Skeletal muscle tissue (tissue), 4 donors: Measurements from ENCODE around the gene IHH. TPM values are rescaled to one million over a fixed set of nuclear protein-coding genes. Genes with fewer than 3 reads are reported as not detected.

ENCODE experiments used
- H3K27ac ChIP-seq: one replicate; pipeline ENCODE4 v1.7.0; 2013; ENCODE audit warnings: mild to moderate bottlenecking, low read depth, low read length, inconsistent platforms
- H3K27me3 ChIP-seq, 3 donors: one replicate each; pipeline ENCODE4 v1.7.0; 2013; ENCODE audit warnings: low read length in 3 of 3; ENCODE audit not compliant: control insufficient read depth in 3 of 3, insufficient read depth in 3 of 3
- H3K36me3 ChIP-seq, 3 donors: one replicate each; pipeline ENCODE4 v1.7.0; 2013; ENCODE audit warnings: low read length in 3 of 3; ENCODE audit not compliant: control insufficient read depth in 3 of 3, insufficient read depth in 3 of 3
- H3K4me1 ChIP-seq, 3 donors: one replicate each; pipeline ENCODE4 v1.7.0; 2013; ENCODE audit warnings: low read length in 3 of 3, mild to moderate bottlenecking in 3 of 3; ENCODE audit not compliant: control insufficient read depth in 3 of 3, insufficient read depth in 3 of 3
- H3K4me3 ChIP-seq, 3 donors: one replicate each; pipeline ENCODE4 v1.7.0; 2013; ENCODE audit warnings: low read length in 3 of 3
- H3K9ac ChIP-seq, 3 donors: one replicate each; pipeline ENCODE4 v1.7.0; 2013; ENCODE audit warnings: low read length in 3 of 3, mild to moderate bottlenecking in 3 of 3, moderate library complexity in 2 of 3, low read depth in 1 of 3
- H3K9me3 ChIP-seq, 3 donors: one replicate each; pipeline ENCODE4 v1.7.0; 2013; ENCODE audit warnings: low read length in 3 of 3; ENCODE audit not compliant: control insufficient read depth in 3 of 3
- total RNA-seq: library from RNA; depleted of rRNA; stranded (reverse); fragments of >200 nt; gene quantifications from one replicate; pipeline ENCODE4 v1.2.3, GENCODE V29; 2014
- donor health status: Osteomylitis.

The IHH gene
- not detected for total RNA-seq

DNA sequence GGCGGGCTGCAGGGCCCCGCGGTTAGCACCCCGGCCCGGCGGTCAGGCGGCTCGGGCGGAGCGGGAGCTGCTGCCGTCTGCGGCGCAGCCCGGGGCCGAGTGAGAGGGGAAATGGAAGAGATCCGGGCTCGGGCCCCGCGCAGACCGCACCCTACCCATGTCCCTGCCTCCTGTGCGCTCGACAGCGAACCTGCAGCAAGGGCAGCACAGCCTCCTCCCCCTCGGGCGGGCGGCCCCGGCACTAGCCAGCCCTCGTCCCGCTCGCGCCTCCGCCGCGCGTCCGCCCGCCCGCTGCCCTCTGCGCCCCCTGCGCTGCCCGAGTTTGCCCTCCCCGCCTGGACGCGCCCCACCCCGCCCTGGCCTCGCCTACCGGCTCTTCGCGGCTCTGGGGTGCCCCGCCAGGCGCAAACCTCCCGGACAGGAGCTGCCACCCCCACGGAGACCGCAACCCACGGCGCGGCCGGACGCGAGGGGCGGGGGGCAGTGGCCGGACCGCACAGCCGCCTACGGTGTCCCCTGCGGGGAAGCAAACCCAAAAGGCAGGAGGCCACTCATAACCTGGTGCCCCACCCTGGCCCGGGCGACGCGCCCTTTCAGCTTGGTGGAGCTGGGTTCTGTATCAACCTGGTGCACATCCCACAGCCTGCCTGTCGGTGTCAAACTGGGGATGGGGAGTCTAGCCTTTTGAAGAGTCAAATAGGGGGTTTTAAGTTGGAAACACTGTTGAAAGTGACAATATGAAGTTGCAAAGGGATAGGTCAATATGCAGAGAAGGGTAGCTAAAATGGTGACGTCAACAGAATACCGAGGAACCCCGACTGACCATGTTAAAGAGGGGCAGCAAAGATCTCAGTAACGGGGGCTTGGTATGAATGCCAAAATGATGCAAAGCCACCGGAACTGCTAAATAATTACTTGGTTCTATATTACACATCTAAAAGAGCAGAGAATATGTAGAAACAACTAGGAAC is at the start of gene IHH:
Gene IHH (minus strand): TSS at position 101 of the 971 bp plus-strand sequence. CDS start 454 bp downstream, outside the sequence.
- Histone ChIP-seq H3K9me3 (no peaks in the 10 kb centered on the region), H3K4me1 (peaks cover 25 to 31% (median 29%) of the 10 kb centered on the region in 3 donors), H3K4me3 (peak within 1 kb of the TSS in 1 of 3 donors; percentile 40), H3K36me3 (no peaks in the 10 kb centered on the region), H3K9ac (no peak within 1 kb of the TSS), H3K27ac (no peak within 1 kb of the TSS), H3K27me3 (peaks cover 63 to 72% (median 71%) of the 10 kb centered on the region in 3 donors)

DNA sequence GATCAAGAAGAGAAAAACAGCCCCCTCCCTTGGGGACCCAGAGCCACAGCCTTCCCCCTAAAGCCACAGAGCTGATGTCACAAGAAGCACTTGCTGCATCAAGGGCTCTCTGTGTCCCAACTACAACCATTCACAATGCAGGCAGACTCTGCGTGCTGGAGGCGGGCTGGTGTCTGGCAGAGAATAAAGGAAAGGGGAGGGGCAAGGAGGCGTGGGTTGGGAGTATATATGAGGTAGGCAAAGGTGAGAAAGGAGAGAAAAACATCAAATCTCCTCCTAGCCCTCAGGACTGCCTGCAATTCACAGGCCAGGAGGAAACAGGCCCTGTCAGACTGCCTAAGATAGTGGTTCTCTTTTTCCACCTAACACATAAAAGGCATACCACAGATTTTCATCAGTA is 48.8 kb upstream of the IHH start:
- Histone ChIP-seq H3K9ac (no peak overlapping the region), H3K36me3 (no peaks in the 10 kb centered on the region), H3K4me1 (peaks cover 0 to 13% (median 6%) of the 10 kb centered on the region in 3 donors), H3K9me3 (no peaks in the 10 kb centered on the region), H3K27me3 (no peaks in the 10 kb centered on the region), H3K27ac (no peak overlapping the region), H3K4me3 (no peak overlapping the region)

DNA sequence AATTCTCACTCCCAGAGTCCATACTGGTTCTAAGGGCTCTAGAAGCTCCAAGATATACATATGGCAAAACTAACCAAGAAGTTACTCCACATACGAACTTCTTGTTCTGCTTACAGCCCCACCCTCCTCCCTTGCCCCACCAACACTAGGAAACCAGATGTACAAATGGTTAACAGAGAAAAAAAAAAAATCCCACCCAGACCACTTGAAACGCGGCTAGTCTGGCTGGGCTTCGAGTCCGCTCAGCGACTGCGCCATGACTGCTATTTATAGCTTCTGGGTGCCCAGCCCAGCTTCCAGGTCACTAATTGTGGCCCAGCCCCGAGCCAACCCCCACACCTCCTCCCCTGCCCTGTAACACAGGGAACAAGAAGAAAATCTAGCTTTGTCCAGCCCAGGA is 47.0 kb upstream of the IHH start:
- Histone ChIP-seq H3K36me3 (no peaks in the 10 kb centered on the region), H3K27ac (no peak overlapping the region), H3K4me3 (peak overlapping the region; percentile 34 to 42 (median 42)), H3K9me3 (no peaks in the 10 kb centered on the region), H3K9ac (peak overlapping the region; percentile 23 to 47 (median 46)), H3K4me1 (peaks cover 2 to 13% (median 6%) of the 10 kb centered on the region in 3 donors), H3K27me3 (no peaks in the 10 kb centered on the region)

DNA sequence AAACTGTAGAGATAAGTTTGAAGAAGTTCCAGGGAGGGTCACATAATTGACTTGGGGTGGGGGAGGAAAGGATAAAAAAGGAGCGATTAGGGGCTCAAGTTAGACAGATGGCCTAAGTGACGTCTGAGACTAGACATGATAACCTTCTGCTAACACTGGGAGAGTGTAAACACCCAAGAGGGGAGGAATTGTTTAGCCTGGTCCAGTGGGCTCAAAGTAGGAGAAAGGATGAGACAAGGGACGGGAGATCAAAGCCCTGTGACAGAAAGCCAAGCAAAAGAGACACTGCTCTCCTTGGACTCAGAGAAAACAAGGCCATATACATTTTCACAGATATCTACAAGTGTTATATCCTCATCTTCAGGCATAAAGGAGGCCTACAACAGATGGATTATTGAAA is 45.5 kb upstream of the IHH start:
- Histone ChIP-seq H3K27me3 (no peaks in the 10 kb centered on the region), H3K9me3 (no peaks in the 10 kb centered on the region), H3K4me1 (peaks cover 2 to 13% (median 6%) of the 10 kb centered on the region in 3 donors), H3K9ac (no peak overlapping the region), H3K4me3 (no peak overlapping the region), H3K27ac (no peak overlapping the region), H3K36me3 (no peaks in the 10 kb centered on the region)

DNA sequence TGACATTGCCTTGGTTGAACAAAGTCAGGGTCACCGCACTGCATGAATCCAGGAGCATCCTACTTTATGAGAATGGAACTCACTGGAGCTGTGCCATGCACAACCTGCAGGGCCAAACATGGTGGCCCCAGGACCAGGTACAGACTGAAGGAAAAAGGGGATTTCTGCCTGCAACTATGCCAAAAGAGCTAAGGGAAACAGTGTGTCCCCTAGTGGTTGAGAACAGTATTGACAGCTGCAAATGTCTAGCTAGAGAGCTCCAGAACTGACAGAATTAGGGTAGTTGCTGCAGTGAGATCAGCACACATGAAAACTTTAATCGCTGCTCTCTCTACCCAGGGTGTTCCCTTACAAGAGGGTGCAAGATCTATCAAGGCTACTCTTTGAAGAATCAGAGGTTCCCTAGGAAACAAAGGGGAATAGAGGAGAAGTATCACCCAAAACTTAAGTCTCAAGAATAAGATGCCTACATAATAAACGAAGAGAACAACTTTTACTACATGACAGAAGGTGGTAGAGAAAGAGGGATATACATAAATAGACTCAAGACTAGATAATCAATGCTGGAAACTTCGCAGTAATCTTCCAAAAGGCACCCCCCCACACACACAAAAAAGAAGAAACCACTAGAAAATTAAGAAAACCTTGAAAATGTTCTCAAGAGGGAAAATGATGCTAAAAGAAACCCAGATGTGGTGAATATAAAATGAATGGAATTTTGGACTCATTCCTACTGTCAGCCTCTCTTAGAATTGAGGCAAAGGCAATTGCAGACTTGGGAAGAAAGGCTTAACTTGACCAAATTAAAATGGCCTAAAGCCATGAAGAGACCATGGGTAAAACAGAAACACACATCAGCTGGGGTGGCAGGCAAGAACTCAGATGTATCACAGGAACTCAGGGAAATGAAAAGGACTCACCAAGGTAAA is 43.6 kb upstream of the IHH start:
- Histone ChIP-seq H3K4me1 (peaks cover 2 to 11% (median 6%) of the 10 kb centered on the region in 3 donors), H3K27me3 (no peaks in the 10 kb centered on the region), H3K27ac (no peak overlapping the region), H3K9me3 (no peaks in the 10 kb centered on the region), H3K4me3 (no peak overlapping the region), H3K36me3 (no peaks in the 10 kb centered on the region), H3K9ac (no peak overlapping the region)

DNA sequence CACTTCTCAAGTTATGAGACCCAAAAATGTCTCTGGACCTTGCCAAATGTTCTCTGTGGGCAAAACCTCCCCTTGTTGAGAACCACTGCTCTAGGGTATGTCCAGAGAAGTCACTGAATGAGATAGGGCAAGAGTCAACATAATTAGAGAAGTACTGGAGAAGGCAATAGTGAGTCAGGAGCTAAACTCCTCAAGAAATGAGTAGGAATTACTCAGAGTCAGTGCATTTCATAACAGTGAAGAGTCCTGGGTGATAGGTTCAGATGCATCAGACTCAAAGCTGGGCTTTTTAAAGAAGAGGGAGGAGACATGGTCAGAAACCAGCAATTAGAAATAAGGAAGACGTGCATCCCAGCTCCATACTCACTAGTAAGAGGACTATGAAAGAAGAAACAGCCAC is 38.6 kb upstream of the IHH start:
- Histone ChIP-seq H3K9ac (no peak overlapping the region), H3K9me3 (no peaks in the 10 kb centered on the region), H3K27ac (no peak overlapping the region), H3K4me3 (no peak overlapping the region), H3K4me1 (peaks cover 0 to 2% (median 0%) of the 10 kb centered on the region in 3 donors), H3K36me3 (no peaks in the 10 kb centered on the region), H3K27me3 (no peaks in the 10 kb centered on the region)

DNA sequence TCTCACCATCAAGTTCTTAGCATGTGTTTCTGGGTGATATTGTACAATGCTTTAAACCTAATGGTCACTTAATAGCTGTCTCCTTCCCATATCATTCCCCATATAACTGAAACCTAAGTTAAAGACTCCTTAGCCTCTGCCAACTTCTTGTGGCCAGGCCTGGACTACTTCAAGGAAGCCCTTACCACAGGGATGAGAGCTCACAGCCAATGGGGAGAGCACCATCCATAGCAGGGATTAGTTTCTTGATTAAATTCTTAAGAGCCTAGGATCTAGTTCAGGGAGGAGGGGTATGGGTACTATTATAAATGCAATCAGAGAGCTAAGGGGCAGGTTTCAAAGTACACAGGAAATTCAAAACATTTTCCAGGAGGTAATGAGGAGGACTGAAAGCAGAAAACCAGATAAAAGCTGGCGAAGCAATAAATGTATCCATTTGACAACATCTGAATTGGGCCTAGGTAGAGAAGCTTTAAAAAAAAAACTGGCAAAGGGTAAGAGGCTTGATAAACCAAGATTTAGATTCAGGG is 34.8 kb upstream of the IHH start:
- H3K36me3 ChIP-seq = no peaks in the 10 kb centered on the region
- H3K9me3 ChIP-seq = no peaks in the 10 kb centered on the region
- H3K4me1 ChIP-seq = no peaks in the 10 kb centered on the region
- H3K27me3 ChIP-seq = no peaks in the 10 kb centered on the region
- no peak overlapping the region for H3K9ac ChIP-seq
- no peak overlapping the region for H3K27ac ChIP-seq
- no peak overlapping the region for H3K4me3 ChIP-seq

DNA sequence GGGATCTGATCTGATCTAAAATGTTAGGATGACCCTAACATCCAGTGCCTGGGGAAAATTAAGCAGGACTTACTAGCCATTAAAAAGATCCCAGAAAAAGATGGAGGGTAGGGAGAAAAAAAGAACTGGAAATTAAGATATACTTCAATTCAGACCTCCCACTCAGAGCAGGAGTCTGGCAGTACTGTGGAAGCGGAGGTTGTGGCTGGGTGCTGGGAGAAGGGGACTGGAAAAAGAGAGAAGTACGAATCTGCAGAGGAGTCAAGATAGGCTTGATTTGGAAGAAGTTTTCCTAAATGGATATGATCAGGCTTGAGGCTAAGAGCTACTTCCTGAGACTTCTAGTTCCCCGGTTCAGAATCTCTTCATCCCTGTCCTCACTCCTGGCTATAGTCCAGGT is 33.5 kb upstream of the IHH start:
- Histone ChIP-seq H3K27ac (no peak overlapping the region), H3K4me1 (no peaks in the 10 kb centered on the region), H3K36me3 (no peaks in the 10 kb centered on the region), H3K27me3 (no peaks in the 10 kb centered on the region), H3K9ac (no peak overlapping the region), H3K9me3 (no peaks in the 10 kb centered on the region), H3K4me3 (no peak overlapping the region)

DNA sequence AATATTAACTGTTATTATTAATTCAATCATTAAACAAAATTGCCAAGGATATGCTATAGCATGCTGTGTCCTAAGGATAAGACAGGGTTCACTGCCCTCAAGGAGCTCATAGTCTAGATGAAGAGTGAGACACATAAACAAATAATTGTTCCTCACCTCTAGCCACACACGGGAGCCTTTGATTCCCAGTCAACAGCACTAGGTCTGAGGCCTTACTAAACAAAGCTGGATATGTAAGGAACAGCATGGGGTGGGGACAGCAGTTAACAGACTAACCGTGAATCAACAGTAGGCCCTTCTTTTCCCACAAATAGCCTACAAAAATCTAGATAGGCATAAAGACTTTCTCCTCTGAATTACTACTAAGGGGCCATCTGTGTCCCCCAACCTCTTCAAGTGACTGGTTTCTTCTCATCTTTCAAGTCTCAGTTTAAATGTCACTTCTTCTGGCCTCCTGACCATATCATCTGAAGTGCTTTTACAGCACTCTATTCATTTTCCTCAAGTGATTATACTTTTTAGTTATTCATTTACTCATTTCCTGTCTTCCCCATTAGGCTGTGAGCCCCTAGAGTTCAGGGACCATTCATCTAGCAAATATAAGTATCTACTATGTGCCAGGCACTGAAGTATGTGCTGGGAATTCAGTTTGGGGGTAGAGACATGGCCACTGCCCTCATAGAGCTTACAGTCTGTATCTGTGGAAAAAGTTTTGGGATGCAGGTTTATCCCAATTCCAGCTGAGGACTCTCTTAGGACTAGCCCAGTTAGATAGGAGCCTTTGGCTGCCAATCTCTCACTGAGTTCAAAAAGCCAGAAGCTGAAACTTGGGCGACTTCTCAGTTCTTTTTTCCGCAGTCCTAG is 29.9 kb upstream of the IHH start:
- H3K4me1 ChIP-seq = no peaks in the 10 kb centered on the region
- no peak overlapping the region for H3K27ac ChIP-seq
- no peaks in the 10 kb centered on the region for H3K9me3 ChIP-seq
- H3K27me3 ChIP-seq = no peaks in the 10 kb centered on the region
- H3K9ac ChIP-seq = no peak overlapping the region
- no peaks in the 10 kb centered on the region for H3K36me3 ChIP-seq
- no peak overlapping the region for H3K4me3 ChIP-seq
